Keratinocyte (primary cell): ENCODE data around the gene SPEM2. TPM values are rescaled to one million over a fixed set of nuclear protein-coding genes. Genes with fewer than 3 reads are reported as not detected.

Source experiments
- DNase-seq: peaks from one replicate; pipeline ENCODE4 v3.0.0-alpha.2; 2011; ENCODE audit warnings: low read depth, missing footprints, low spot score
- FAIRE-seq: peaks from 2 replicates; lab custom pipeline; 2011; peaks lifted over from hg19 to GRCh38; lab: Jason Lieb, UNC
- H2AFZ ChIP-seq: 2 replicates; pipeline ENCODE4 v1.6.0; 2012; ENCODE audit warnings: low read length, control low read depth, inconsistent platforms; ENCODE audit not compliant: control insufficient read depth
- H3K27ac ChIP-seq: 2 replicates; pipeline ENCODE4 v1.5.1; 2011; ENCODE audit warnings: low read length; ENCODE audit not compliant: control insufficient read depth, insufficient read depth
- H3K27me3 ChIP-seq: 3 replicates; pipeline ENCODE4 v1.6.0; 2011; ENCODE audit warnings: low read length; ENCODE audit not compliant: control insufficient read depth, insufficient read depth; ENCODE audit errors: extremely low read depth
- H3K36me3 ChIP-seq, 2 experiments: 2 replicates in 1 of 2; 3 replicates in 1 of 2; pipeline ENCODE4 v1.5.1; 2011; ENCODE audit warnings: low read length in 2 of 2, mild to moderate bottlenecking in 1 of 2; ENCODE audit not compliant: control insufficient read depth in 2 of 2, insufficient read depth in 2 of 2; ENCODE audit errors: extremely low read depth in 1 of 2
- H3K4me1 ChIP-seq: 3 replicates; pipeline ENCODE4 v1.5.1; 2011; ENCODE audit warnings: low read length; ENCODE audit not compliant: control insufficient read depth, insufficient read depth; ENCODE audit errors: extremely low read depth
- H3K4me2 ChIP-seq: 3 replicates; pipeline ENCODE4 v1.6.0; 2011; ENCODE audit warnings: low read depth, low read length; ENCODE audit not compliant: control insufficient read depth, insufficient read depth; ENCODE audit errors: extremely low read depth
- H3K4me3 ChIP-seq, 3 experiments: fragments of 200-600 bp in 1 of 3; sonication (generic) in 1 of 3; 2 replicates in 2 of 3; 3 replicates in 1 of 3; pipeline ENCODE4 v1.5.1; 2011 to 2016; ENCODE audit warnings: low read length in 3 of 3, mild to moderate bottlenecking in 3 of 3, control low read depth in 2 of 3, inconsistent platforms in 1 of 3, low read depth in 1 of 3, mixed read lengths in 1 of 3, mixed run types in 1 of 3, moderate library complexity in 1 of 3; ENCODE audit not compliant: control insufficient read depth in 2 of 3, insufficient read depth in 2 of 3; ENCODE audit errors: extremely low read depth in 1 of 3
- H3K79me2 ChIP-seq: 2 replicates; pipeline ENCODE4 v1.6.0; 2012; ENCODE audit warnings: low read length; ENCODE audit not compliant: control insufficient read depth, insufficient read depth
- H3K9ac ChIP-seq: 3 replicates; pipeline ENCODE4 v1.6.0; 2011; ENCODE audit warnings: low read length; ENCODE audit not compliant: control insufficient read depth, insufficient read depth; ENCODE audit errors: extremely low read depth
- H3K9me1 ChIP-seq: 3 replicates; pipeline ENCODE4 v1.6.0; 2011; ENCODE audit warnings: low read length; ENCODE audit not compliant: control insufficient read depth, insufficient read depth; ENCODE audit errors: extremely low read depth
- H3K9me3 ChIP-seq: 2 replicates; pipeline ENCODE4 v1.5.1; 2012; ENCODE audit warnings: low read depth, low read length; ENCODE audit not compliant: control insufficient read depth
- H4K20me1 ChIP-seq: 3 replicates; pipeline ENCODE4 v1.6.0; 2011; ENCODE audit warnings: low read length; ENCODE audit not compliant: control insufficient read depth, insufficient read depth; ENCODE audit errors: extremely low read depth
- CTCF ChIP-seq, 3 experiments: IDR thresholded peaks in 1 of 3; conservative IDR thresholded peaks in 1 of 3; optimal IDR thresholded peaks in 1 of 3; 2 replicates in 2 of 3; 3 replicates in 1 of 3; pipeline versions ENCODE3 to v1.5.1; 2011; ENCODE audit warnings: low read length in 3 of 3, mild to moderate bottlenecking in 3 of 3, moderate library complexity in 2 of 3, control low read depth in 1 of 3, inconsistent platforms in 1 of 3; ENCODE audit not compliant: insufficient read depth in 2 of 3; ENCODE audit errors: extremely low read depth in 1 of 3
- EZH2 ChIP-seq: IDR thresholded peaks from one replicate; pipeline ENCODE4 v1.6.1; 2012; ENCODE audit warnings: inconsistent platforms, mild to moderate bottlenecking, low read length, moderate library complexity
- dilution Hi-C: fragments of 300-500 bp; cut with MboI; formaldehyde crosslinking; loops from one replicate; pipeline ENCODE4 v1.7.0; 2020; ENCODE audit warnings: low sequenced_read_pairs; ENCODE audit not compliant: extremely low pct_ligation_motif_present
- polyA plus RNA-seq, 5 experiments: library from polyadenylated mRNA; depleted of rRNA in 3 of 5; stranded (reverse) in 3 of 5; stranded (forward) in 1 of 5; unstranded in 1 of 5; fragments of >200 nt; gene quantifications; 1 replicate in 1 of 5; 2 replicates in 3 of 5; 3 replicates in 1 of 5; pipeline versions ENCODE4 v1.2.1 to v1.2.3, GENCODE V29; 2011 to 2012; ENCODE audit warnings: missing spikeins in 2 of 5, low read depth in 1 of 5, low replicate concordance in 1 of 5

SPEM2 gene
- polyA plus RNA-seq, 1 donor (not counting 4 experiments of a cell fraction or from before 2014, with no cell fraction given), result not detected

- Histone ChIP-seq H4K20me1 (no peaks in the 10 kb centered on the region), H3K4me1 (peaks cover 1% of the 10 kb centered on the region), H3K79me2 (no peaks in the 10 kb centered on the region), H3K9ac (no peak overlapping the region), H3K9me3 (no peaks in the 10 kb centered on the region), H3K27ac (no peak overlapping the region), H3K36me3 (peaks cover 0 to 4% of the 10 kb centered on the region in 2 experiments), H3K27me3 (no peaks in the 10 kb centered on the region), H3K4me2 (no peak overlapping the region), H3K4me3 (no peak overlapping the region), H3K9me1 (no peaks in the 10 kb centered on the region), H2AFZ (no peak overlapping the region)
- no peak for TF ChIP-seq CTCF (optimal IDR thresholded peaks at IDR 0.05 in 1 of 3, IDR thresholded peaks at IDR 0.05 in 1 of 3, conservative IDR thresholded peaks at IDR 0.05 in 1 of 3; ENCODE audit: extremely low read depth in 1 of 3, insufficient read depth in 2 of 3, low read length in 3 of 3)
- no peak for TF ChIP-seq EZH2
- dilution Hi-C loops, result no loop called here
- DNase-seq (no peak), FAIRE-seq (no peak)
Observed at GRCh38 chr17:7418472-7419152, 6.8 kb upstream of the SPEM2 start.

GRCh38 chr17:7419819-7420610 lies 5.4 kb upstream of the SPEM2 start, which contains the start of gene SPEM1:
SPEM1 (plus strand) TSS chr17:7420324; CDS start chr17:7420385, 61 bp downstream.
- dilution Hi-C loops, result no loop called here
- no peak within 1 kb of the TSS for H3K9ac ChIP-seq
- peaks cover 0 to 4% of the 10 kb centered on the region in 2 experiments for H3K36me3 ChIP-seq
- no peaks in the 10 kb centered on the region for H3K4me1 ChIP-seq
- H3K27me3 ChIP-seq, result no peaks in the 10 kb centered on the region
- H3K9me1 ChIP-seq, result no peaks in the 10 kb centered on the region
- H4K20me1 ChIP-seq, result no peaks in the 10 kb centered on the region
- H3K27ac ChIP-seq, result no peak within 1 kb of the TSS
- TF ChIP-seq CTCF (optimal IDR thresholded peaks at IDR 0.05 in 1 of 3, IDR thresholded peaks at IDR 0.05 in 1 of 3, conservative IDR thresholded peaks at IDR 0.05 in 1 of 3; ENCODE audit: extremely low read depth in 1 of 3, insufficient read depth in 2 of 3, low read length in 3 of 3), result no peak
- TF ChIP-seq EZH2, result no peak
- H2AFZ ChIP-seq, result no peak within 1 kb of the TSS
- FAIRE-seq (no peak), DNase-seq (no peak)
- H3K79me2 ChIP-seq, result no peaks in the 10 kb centered on the region
- H3K4me3 ChIP-seq, result no peak within 1 kb of the TSS
- no peaks in the 10 kb centered on the region for H3K9me3 ChIP-seq
- no peak within 1 kb of the TSS for H3K4me2 ChIP-seq
